ENCODE data around the gene CDK5RAP1. TPM values are rescaled to one million over a fixed set of nuclear protein-coding genes. Genes with fewer than 3 reads are reported as not detected.
A peak's percentile ranks its signal among the peaks of the same experiment; 100 is the strongest.

CDK5RAP1 gene
- total and polyA plus RNA-seq, 10 donors, result 21.3 to 93.0 (median 33.7) TPM

DNA sequence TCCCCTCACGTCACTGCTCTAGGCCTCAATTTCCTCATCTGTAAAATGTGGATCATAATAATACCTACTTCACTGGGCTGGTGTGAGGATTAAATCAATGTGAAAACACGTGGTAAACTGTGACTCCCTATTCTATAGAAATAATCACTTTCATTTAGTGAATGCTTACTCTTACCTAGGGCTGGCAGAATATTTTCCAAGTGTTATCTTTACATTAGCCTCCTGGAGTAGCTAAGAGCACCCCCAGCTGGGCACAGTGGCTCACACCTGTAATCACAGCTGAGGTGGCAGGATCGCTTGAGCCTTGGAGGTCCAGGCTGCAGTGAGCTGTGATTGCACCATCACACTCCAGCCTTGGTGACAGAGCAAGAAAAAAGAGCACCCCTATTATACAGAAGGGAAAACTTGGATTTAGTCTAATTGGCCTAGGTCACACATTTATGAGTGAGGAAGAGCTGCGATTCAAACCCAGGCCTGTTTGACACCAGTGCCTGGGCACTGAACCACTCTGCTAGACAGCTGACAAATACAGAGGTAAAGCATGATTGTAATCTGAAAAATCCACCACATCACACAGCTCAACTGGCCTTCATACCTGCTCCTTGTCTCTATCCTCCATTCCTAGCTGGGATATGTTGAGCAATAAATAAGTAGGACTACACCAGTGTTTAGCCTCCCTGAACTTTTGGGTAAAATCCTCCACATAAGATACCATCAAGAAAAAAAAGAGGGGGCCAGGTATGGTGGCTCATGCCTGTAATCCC lies 43.7 kb upstream of the CDK5RAP1 start:
- TF ChIP-seq, protein P1, sequence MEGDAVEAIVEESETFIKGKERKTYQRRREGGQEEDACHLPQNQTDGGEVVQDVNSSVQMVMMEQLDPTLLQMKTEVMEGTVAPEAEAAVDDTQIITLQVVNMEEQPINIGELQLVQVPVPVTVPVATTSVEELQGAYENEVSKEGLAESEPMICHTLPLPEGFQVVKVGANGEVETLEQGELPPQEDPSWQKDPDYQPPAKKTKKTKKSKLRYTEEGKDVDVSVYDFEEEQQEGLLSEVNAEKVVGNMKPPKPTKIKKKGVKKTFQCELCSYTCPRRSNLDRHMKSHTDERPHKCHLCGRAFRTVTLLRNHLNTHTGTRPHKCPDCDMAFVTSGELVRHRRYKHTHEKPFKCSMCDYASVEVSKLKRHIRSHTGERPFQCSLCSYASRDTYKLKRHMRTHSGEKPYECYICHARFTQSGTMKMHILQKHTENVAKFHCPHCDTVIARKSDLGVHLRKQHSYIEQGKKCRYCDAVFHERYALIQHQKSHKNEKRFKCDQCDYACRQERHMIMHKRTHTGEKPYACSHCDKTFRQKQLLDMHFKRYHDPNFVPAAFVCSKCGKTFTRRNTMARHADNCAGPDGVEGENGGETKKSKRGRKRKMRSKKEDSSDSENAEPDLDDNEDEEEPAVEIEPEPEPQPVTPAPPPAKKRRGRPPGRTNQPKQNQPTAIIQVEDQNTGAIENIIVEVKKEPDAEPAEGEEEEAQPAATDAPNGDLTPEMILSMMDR (IDR thresholded peaks at IDR 0.05 in 8 of 11, conservative IDR thresholded peaks at IDR 0.05 in 3 of 11), result peak in 1 of 11 experiments; percentile 6
- TF ChIP-seq POLR2AphosphoS5 (IDR thresholded peaks at IDR 0.05) (no peak), POLR2A (IDR thresholded peaks at IDR 0.05) (no peak)
- Histone ChIP-seq H3K4me1 (peaks cover 0 to 33% (median 18%) of the 10 kb centered on the region in 6 donors), H3K27ac (peak overlapping the region in 6 of 8 donors; percentile 8 to 87 (median 80)), H3K27me3 (replicated peaks in 1 of 7) (peaks cover 0 to 9% (median 0%) of the 10 kb centered on the region in 7 donors), H3K36me3 (no peaks in the 10 kb centered on the region), H3K9me3 (peaks cover 0 to 6% (median 0%) of the 10 kb centered on the region in 8 donors), H3K4me3 (peak overlapping the region in 7 of 8 donors; percentile 62 to 88 (median 72))
- 43 to 52% (median 50%) methylated on average over 4 of the region's 4 CpGs for WGBS, 5 donors
- intact Hi-C loops (cut with DNase I; ENCODE audit: low total_unique reads), result no loop called here
- DNase-seq, result no peak

DNA sequence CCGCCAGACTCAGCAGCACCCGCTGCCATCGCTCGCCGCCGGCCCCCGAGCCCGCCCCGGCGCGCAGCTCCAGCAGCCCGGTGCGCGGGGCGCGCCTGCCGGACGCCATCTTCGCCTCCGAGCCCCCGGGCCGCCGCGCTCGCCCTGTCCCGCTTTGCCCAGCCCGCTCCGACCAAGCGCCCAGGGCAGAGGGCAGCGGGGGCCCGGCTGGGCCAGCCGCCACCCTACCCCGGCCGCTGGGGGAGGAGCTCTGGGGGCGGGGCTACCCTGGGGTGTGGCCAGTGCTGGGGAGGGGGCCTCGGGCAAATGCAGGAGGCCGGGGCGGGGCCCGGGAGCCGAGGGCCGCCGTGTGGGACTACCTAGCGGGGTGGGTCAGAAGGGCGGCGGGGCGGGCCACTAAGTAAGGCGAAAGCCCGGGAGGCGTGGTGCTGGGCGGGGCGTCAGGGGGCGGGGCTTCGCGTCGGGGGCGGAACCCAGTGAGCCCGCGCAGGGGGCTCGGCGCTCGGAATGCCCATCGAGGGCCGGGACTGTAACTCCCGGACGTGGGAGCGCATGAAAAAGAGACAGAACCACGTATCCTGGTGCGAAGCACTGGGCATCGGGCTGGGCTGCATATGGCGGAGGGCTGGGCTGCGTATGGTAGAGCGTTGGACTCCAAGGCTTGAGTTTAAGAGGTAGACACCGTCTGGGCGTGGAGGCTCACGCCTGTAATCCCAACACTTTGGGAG lies 42.4 kb upstream of the CDK5RAP1 start, which contains the start of gene SNTA1:
Gene SNTA1 (minus strand): TSS at position 252 of the 728 bp plus-strand sequence. CDS start 143 bp downstream, at position 109.
- TF ChIP-seq POLR2AphosphoS5 (IDR thresholded peaks at IDR 0.05) (peak in 2 of 3 donors; percentile 48 to 67), POLR2A (IDR thresholded peaks at IDR 0.05) (no peak)
- TF ChIP-seq, protein P1 (IDR thresholded peaks at IDR 0.05 in 8 of 11, conservative IDR thresholded peaks at IDR 0.05 in 3 of 11), result peak in 1 of 11 experiments; percentile 13
- H3K4me1 ChIP-seq, result peaks cover 0 to 33% (median 18%) of the 10 kb centered on the region in 6 donors
- H3K27ac ChIP-seq, result peak within 1 kb of the TSS in 7 of 8 donors; percentile 57 to 87 (median 79)
- peak within 1 kb of the TSS; percentile 62 to 88 (median 72) for H3K4me3 ChIP-seq
- H3K36me3 ChIP-seq, result no peaks in the 10 kb centered on the region
- peak; percentile 98 for DNase-seq
- WGBS, 5 donors, result 0 to 1% (median 1%) methylated on average over 19 to 75 of the region's 75 CpGs
- intact Hi-C loops (cut with DNase I; ENCODE audit: low total_unique reads), result no loop called here
- peaks cover 0 to 9% (median 0%) of the 10 kb centered on the region in 7 donors for H3K27me3 ChIP-seq (replicated peaks in 1 of 7)
- peaks cover 0 to 4% (median 0%) of the 10 kb centered on the region in 8 donors for H3K9me3 ChIP-seq

DNA sequence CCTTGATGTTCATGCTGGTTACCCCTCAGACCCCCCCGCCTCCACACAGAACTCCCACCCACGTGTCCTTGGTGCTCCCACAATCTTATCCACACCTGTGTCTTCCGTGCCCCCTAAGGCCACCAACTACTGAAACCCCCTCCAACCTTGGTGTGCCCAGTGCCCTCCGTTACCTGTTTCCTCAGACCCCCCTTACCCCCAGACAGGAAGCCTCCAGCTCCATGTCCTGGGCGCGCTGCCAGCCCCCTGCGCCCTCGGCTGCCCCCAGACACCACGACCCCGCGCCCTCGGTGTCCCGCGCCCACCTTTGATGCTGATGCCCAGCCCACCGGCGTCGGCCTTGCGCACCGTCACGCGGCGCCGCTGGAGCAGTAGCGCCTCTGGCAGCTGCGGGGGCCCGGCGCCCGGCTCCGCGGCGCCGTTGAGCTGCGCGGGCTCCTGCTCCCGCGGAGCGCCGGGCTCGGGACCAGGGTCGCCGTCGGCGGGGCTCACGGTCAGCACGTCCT lies 41.7 kb upstream of the CDK5RAP1 start:
- intact Hi-C loops (cut with DNase I; ENCODE audit: low total_unique reads), result no loop called here

More for the DNA sequence above, 41.7 kb upstream of the CDK5RAP1 start:
- Histone ChIP-seq H3K27me3 (replicated peaks in 1 of 7) (peaks cover 0 to 9% (median 0%) of the 10 kb centered on the region in 7 donors), H3K36me3 (no peaks in the 10 kb centered on the region), H3K9me3 (no peaks in the 10 kb centered on the region), H3K4me3 (peak overlapping the region; percentile 62 to 88 (median 72)), H3K4me1 (peaks cover 0 to 33% (median 18%) of the 10 kb centered on the region in 6 donors), H3K27ac (peak overlapping the region in 5 of 8 donors; percentile 73 to 87 (median 81))
- TF ChIP-seq POLR2AphosphoS5 (IDR thresholded peaks at IDR 0.05) (no peak), POLR2A (IDR thresholded peaks at IDR 0.05) (no peak)
- TF ChIP-seq, protein P1 (IDR thresholded peaks at IDR 0.05 in 8 of 11, conservative IDR thresholded peaks at IDR 0.05 in 3 of 11), result no peak
- 3 to 5% (median 3%) methylated on average over 17 to 45 of the region's 45 CpGs for WGBS, 5 donors
- peak; percentile 88 for DNase-seq

Measured in spleen (tissue), 11 donors.